Progenitor cell of endocrine pancreas (in vitro differentiated cells): ENCODE data around the gene INSM1. TPM values are rescaled to one million over a fixed set of nuclear protein-coding genes. Genes with fewer than 3 reads are reported as not detected.

Source experiments
- DNase-seq: peaks from one replicate; pipeline ENCODE4 v3.0.0; 2021; ENCODE audit warnings: low spot score; ENCODE audit not compliant: unreplicated experiment
- H3K27ac Mint-ChIP-seq: 2 replicates; pipeline ENCODE4 v1.8.0; 2021; ENCODE audit warnings: mild to moderate bottlenecking, moderate library complexity, mixed read lengths
- H3K27me3 Mint-ChIP-seq: 2 replicates; pipeline ENCODE4 v1.8.0; 2021; ENCODE audit warnings: mixed read lengths
- H3K36me3 Mint-ChIP-seq: 2 replicates; pipeline ENCODE4 v1.8.0; 2022; ENCODE audit warnings: mixed read lengths; ENCODE audit not compliant: insufficient read depth
- H3K4me1 Mint-ChIP-seq: 2 replicates; pipeline ENCODE4 v1.8.0; 2021; ENCODE audit warnings: low read depth, mixed read lengths
- H3K4me3 Mint-ChIP-seq: 2 replicates; pipeline ENCODE4 v1.8.0; 2021; ENCODE audit warnings: low read depth, mild to moderate bottlenecking, moderate library complexity, mixed read lengths
- H3K9me3 Mint-ChIP-seq: 2 replicates; pipeline ENCODE4 v1.8.0; 2021; ENCODE audit warnings: low read depth, mixed read lengths
- long read RNA-seq: library from polyadenylated mRNA; unstranded; transcript quantifications from one replicate; pipeline ENCODE4 v2.0.0, GENCODE V29; 2020
- total RNA-seq: library from RNA; stranded (reverse); gene quantifications from 2 replicates; pipeline ENCODE4 v1.2.1, GENCODE V29; 2021
- TF ChIP-seq, protein P1 (sequence below): fragments of 200-600 bp; sonication (generic); IDR thresholded peaks from one replicate; pipeline ENCODE4 v1.5.0; 2021; ENCODE audit warnings: antibody characterized with exemption, mild to moderate bottlenecking; ENCODE audit not compliant: unreplicated experiment

Gene INSM1, protein sequence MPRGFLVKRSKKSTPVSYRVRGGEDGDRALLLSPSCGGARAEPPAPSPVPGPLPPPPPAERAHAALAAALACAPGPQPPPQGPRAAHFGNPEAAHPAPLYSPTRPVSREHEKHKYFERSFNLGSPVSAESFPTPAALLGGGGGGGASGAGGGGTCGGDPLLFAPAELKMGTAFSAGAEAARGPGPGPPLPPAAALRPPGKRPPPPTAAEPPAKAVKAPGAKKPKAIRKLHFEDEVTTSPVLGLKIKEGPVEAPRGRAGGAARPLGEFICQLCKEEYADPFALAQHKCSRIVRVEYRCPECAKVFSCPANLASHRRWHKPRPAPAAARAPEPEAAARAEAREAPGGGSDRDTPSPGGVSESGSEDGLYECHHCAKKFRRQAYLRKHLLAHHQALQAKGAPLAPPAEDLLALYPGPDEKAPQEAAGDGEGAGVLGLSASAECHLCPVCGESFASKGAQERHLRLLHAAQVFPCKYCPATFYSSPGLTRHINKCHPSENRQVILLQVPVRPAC
- 41.1 and 46.1 TPM in 2 replicates for total RNA-seq
- long read RNA-seq, partial matches to known transcripts, result 0 of 1 reads
- long read RNA-seq, other reads (novel, unspliced or antisense), result 0 of 1 reads

DNA sequence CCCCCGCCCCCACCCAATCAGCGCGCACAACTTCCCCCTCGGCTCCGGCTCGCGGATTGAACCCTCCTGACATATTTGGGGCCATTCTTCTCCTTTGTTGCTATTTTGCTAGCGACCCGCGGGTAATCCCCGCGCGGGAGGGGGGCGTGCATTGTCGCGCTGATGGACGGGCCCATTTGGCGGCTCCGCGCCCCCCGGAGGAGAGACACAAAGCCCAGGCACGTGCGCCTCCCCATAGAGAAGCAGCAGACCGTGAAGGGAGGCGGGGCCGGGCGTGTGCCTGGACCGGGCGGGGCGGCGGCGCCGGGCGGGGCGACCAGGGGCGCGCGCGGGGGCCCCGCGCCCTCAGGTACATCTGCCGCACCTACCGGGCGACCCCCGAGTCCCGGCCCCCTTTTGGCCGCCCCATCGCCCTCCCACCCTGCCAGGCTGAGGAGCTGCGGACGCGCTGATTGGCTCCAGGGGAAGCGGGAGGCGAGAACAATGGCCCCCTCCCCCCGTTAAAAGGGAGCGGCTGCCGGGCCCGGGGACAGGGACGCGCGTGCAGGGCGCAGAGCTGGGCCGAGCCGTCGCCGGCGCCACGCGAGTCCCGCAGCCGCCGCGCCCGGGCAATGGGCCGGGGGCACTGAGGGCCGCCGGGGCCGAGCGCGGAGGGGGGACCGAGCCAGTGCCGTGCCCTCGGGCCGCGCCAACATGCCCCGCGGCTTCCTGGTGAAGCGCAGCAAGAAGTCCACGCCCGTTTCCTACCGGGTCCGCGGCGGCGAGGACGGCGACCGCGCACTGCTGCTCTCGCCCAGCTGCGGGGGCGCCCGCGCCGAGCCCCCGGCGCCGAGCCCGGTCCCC is at the start of gene INSM1:
TSS of gene INSM1 (plus strand) at position 530 of the 843 bp plus-strand sequence. CDS start at position 694, 164 bp downstream.
- Mint-ChIP-seq H3K36me3 (no peaks in the 10 kb centered on the region), H3K4me1 (peaks cover 17% of the 10 kb centered on the region), H3K4me3 (peak within 1 kb of the TSS; percentile 73), H3K27ac (peak within 1 kb of the TSS; percentile 91), H3K27me3 (peaks cover 77% of the 10 kb centered on the region), H3K9me3 (no peaks in the 10 kb centered on the region)
- DNase-seq, result peak; percentile 25
- TF ChIP-seq, protein P1, sequence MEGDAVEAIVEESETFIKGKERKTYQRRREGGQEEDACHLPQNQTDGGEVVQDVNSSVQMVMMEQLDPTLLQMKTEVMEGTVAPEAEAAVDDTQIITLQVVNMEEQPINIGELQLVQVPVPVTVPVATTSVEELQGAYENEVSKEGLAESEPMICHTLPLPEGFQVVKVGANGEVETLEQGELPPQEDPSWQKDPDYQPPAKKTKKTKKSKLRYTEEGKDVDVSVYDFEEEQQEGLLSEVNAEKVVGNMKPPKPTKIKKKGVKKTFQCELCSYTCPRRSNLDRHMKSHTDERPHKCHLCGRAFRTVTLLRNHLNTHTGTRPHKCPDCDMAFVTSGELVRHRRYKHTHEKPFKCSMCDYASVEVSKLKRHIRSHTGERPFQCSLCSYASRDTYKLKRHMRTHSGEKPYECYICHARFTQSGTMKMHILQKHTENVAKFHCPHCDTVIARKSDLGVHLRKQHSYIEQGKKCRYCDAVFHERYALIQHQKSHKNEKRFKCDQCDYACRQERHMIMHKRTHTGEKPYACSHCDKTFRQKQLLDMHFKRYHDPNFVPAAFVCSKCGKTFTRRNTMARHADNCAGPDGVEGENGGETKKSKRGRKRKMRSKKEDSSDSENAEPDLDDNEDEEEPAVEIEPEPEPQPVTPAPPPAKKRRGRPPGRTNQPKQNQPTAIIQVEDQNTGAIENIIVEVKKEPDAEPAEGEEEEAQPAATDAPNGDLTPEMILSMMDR, result no peak

DNA sequence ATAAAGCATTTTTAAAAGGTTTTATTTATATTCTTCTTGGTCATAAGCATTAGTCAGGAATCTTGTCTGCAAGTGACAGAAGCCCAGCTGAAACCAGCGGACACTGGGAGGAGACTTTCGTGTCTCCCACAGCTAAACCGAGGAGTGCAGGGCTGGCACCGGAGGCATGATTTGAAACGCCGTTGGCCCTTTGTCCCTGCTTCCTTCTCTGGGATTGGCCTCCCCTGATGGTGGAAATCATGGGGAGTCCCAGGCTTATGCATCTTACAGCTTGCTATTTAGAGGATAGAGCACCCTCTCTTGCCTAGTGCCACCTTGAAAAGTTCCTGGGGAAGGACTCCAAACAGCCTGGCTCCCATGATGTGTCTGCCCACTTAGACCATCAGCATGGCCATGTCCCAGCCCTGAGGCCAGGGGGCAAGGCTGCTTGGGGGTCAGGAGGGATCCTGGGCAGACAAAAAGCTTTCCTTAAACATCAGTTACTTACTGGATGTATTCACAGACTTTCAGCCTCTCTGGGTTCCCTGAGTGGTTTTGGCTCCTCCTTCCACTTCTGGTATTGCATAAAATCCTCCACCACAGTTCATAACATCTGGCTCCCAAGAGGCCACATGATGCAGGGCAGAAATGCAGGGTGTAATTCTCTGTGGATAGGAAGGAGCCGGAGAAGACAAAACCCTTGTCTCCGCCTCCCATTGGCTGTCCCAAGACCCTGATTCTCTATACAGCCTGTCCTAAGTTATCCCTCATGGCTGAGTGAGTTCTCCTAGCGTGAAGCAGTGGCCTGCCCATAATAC is 49.3 kb upstream of the INSM1 start:
- Mint-ChIP-seq H3K27me3 (no peaks in the 10 kb centered on the region), H3K36me3 (no peaks in the 10 kb centered on the region), H3K4me3 (no peak overlapping the region), H3K27ac (no peak overlapping the region), H3K9me3 (peaks cover 11% of the 10 kb centered on the region), H3K4me1 (peaks cover 1% of the 10 kb centered on the region)
- no peak for DNase-seq
- TF ChIP-seq, protein P1, result no peak

DNA sequence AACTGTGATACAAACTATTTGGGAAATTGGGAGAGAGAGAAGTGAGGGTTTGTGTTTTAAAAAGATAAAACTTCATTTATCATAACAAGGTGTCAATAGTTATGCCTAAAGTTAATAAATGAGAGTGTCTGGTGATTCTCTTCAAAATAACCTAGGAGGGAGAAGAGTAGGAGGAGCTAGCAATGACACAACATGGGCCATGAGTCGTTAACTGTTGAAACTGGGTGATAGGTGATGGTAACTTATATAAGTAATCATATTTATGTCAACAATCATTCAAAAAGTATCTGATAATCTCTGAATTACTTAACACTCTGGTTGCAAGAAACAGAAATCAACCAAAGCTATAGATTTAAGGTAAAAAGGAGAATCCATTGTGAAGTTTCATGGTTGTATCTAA is 46.8 kb upstream of the INSM1 start:
- Mint-ChIP-seq H3K27ac (no peak overlapping the region), H3K4me3 (no peak overlapping the region)
- TF ChIP-seq, protein P1, result no peak

DNA sequence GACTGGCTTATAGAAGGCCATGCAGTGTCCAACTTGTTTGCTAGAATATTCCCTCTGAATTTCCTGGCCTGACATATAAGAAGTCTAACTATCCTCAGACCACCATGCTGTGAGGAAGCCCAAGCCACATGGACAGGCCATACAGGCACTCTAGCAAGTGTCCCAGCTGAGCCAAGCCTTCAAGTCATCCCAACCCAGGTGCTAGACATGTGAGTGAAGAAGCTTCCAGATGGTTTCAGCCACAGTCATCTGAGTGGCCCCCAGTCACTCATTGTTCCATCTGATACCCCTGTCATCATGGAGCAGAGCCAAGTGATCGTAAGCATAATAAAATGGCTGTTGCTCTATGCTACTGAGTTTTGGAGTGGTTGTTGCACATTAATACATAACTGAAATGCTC is 46.0 kb upstream of the INSM1 start:
- Mint-ChIP-seq H3K4me3 (no peak overlapping the region), H3K36me3 (no peaks in the 10 kb centered on the region), H3K9me3 (peaks cover 11% of the 10 kb centered on the region), H3K27ac (no peak overlapping the region), H3K4me1 (peaks cover 1% of the 10 kb centered on the region), H3K27me3 (no peaks in the 10 kb centered on the region)
- DNase-seq, result no peak
- TF ChIP-seq, protein P1, result no peak

More for the DNA sequence above, 46.8 kb upstream of the INSM1 start:
- Mint-ChIP-seq H3K4me1 (peaks cover 1% of the 10 kb centered on the region), H3K36me3 (no peaks in the 10 kb centered on the region), H3K9me3 (peaks cover 11% of the 10 kb centered on the region), H3K27me3 (no peaks in the 10 kb centered on the region)
- no peak for DNase-seq
